CD4-positive, alpha-beta T cell treated with Interleukin-17A for 4 hours (primary cell): ENCODE measurements around the gene CAB39.
A peak's percentile ranks its signal among the peaks of the same experiment; 100 is the strongest.

Source experiments
- DNase-seq: peaks from one replicate; pipeline ENCODE4 v3.0.0-alpha.2; 2020; ENCODE audit warnings: mixed read lengths

The CAB39 gene

GRCh38 chr2:230787101-230787500 lies 74.5 kb downstream of the CAB39 start:
- DNase-seq: no peak

- no peak for DNase-seq
Measured at GRCh38 chr2:230788554-230789175, 76.0 kb downstream of the CAB39 start.

GRCh38 chr2:230790981-230791380 lies 78.3 kb downstream of the CAB39 start:
- no peak for DNase-seq

GRCh38 chr2:230793572-230794359 lies 81.1 kb downstream of the CAB39 start:
- DNase-seq: peak; percentile 72

- peak; percentile 64 for DNase-seq
Measured at GRCh38 chr2:230794497-230794896, 81.9 kb downstream of the CAB39 start.

- no peak for DNase-seq
Measured at GRCh38 chr2:230795856-230796255, 83.2 kb downstream of the CAB39 start.

- no peak for DNase-seq
Measured at GRCh38 chr2:230796280-230796862, 83.7 kb downstream of the CAB39 start.

GRCh38 chr2:230797515-230798495 lies 85.2 kb downstream of the CAB39 start:
- DNase-seq: peak; percentile 36

- peak; percentile 63 for DNase-seq
Measured at GRCh38 chr2:230798769-230799399, 86.2 kb downstream of the CAB39 start.

- DNase-seq: no peak
Measured at GRCh38 chr2:230805353-230806017, 92.8 kb downstream of the CAB39 start.

- no peak for DNase-seq
Measured at GRCh38 chr2:230807729-230808128, 95.1 kb downstream of the CAB39 start.

GRCh38 chr2:230809015-230809414 lies 96.4 kb downstream of the CAB39 start:
- DNase-seq: no peak

- DNase-seq: no peak
Measured at GRCh38 chr2:230809677-230810251, 97.1 kb downstream of the CAB39 start.

GRCh38 chr2:230811508-230811907 lies 98.9 kb downstream of the CAB39 start:
- no peak for DNase-seq

GRCh38 chr2:230812033-230812432 lies 99.4 kb downstream of the CAB39 start:
- DNase-seq: no peak

- DNase-seq: no peak
Measured at GRCh38 chr2:230814616-230815015, 102.0 kb downstream of the CAB39 start.

- DNase-seq: no peak
Measured at GRCh38 chr2:230815088-230815487, 102.4 kb downstream of the CAB39 start.

GRCh38 chr2:230816735-230817134 lies 104.1 kb downstream of the CAB39 start:
- DNase-seq: no peak

- no peak for DNase-seq
Measured at GRCh38 chr2:230819433-230819832, 106.8 kb downstream of the CAB39 start.

GRCh38 chr2:230821261-230821990 lies 108.8 kb downstream of the CAB39 start:
- DNase-seq: no peak
